SJSA1 (cell line): ENCODE data around the gene HOXD3. TPM values are rescaled to one million over a fixed set of nuclear protein-coding genes. Genes with fewer than 3 reads are reported as not detected.

Experiments used
- DNase-seq, 2 experiments: peaks; one replicate each; pipeline ENCODE4 v3.0.0-alpha.2; 2015 to 2020; ENCODE audit warnings: low spot score in 2 of 2, low read depth in 1 of 2
- H3K27ac ChIP-seq: fragments of 250-450 bp; sonication (Bioruptor Pico); 2 replicates; pipeline ENCODE4 v1.5.1; 2020; ENCODE audit warnings: mild to moderate bottlenecking, moderate library complexity
- H3K27me3 ChIP-seq: fragments of 250-450 bp; sonication (Bioruptor Pico); replicated peaks from 2 replicates; pipeline ENCODE4 v1.5.1; 2020; ENCODE audit warnings: mild to moderate bottlenecking, moderate library complexity
- H3K36me3 ChIP-seq: fragments of 250-450 bp; sonication (Bioruptor Pico); 2 replicates; pipeline ENCODE4 v1.5.1; 2020; ENCODE audit warnings: mild to moderate bottlenecking
- H3K4me1 ChIP-seq: fragments of 250-450 bp; sonication (Bioruptor Pico); replicated peaks from 2 replicates; pipeline ENCODE4 v1.6.1; 2021; ENCODE audit warnings: mild to moderate bottlenecking
- H3K4me3 ChIP-seq: fragments of 250-450 bp; sonication (Bioruptor Pico); 2 replicates; pipeline ENCODE4 v1.5.1; 2020; ENCODE audit warnings: mild to moderate bottlenecking
- H3K9me3 ChIP-seq: fragments of 250-450 bp; sonication (Bioruptor Pico); replicated peaks from 2 replicates; pipeline ENCODE4 v1.5.1; 2020; ENCODE audit warnings: mild to moderate bottlenecking
- total RNA-seq: library from RNA; depleted of rRNA; stranded (reverse); fragments of >200 nt; shearing (Covaris generic); gene quantifications from 2 replicates; pipeline ENCODE4 v1.2.3, GENCODE V29; 2014

HOXD3 gene
- total RNA-seq, 1 experiment from 2014 or later: 0.66 TPM

DNA sequence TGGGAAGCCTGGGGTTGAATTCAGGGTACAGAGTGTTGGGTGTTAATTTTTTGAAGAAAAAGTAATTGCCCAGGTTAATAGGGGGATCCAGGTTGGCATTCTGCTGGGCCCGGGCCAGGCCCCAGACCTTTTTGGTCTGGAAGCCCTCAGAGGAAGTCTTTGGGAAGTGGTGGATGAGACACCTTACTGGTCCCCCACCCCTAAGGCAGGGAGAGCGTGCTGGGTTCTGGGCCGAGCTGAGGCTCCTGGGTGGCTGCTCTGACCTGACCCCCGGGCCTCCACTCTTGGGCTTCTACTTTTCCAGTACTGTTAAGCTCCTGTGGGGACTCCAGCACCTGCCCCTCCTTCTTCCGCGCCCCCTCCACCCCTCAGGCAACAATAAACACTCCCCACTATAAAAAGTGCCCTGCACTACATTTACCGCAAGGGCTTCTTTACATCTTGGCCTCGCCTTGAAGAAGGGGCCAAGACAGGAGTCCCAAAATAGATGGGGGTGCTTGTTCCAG lies 753 bp upstream of the HOXD3 start:
- Histone ChIP-seq H3K4me1 (no peaks in the 10 kb centered on the region), H3K36me3 (peaks cover 14% of the 10 kb centered on the region; the same call in 1 of the 2 replicates), H3K27me3 (no peaks in the 10 kb centered on the region), H3K9me3 (no peaks in the 10 kb centered on the region), H3K4me3 (no peak overlapping the region), H3K27ac (no peak overlapping the region)
- peak in 1 of 2 experiments; percentile 22 for DNase-seq

DNA sequence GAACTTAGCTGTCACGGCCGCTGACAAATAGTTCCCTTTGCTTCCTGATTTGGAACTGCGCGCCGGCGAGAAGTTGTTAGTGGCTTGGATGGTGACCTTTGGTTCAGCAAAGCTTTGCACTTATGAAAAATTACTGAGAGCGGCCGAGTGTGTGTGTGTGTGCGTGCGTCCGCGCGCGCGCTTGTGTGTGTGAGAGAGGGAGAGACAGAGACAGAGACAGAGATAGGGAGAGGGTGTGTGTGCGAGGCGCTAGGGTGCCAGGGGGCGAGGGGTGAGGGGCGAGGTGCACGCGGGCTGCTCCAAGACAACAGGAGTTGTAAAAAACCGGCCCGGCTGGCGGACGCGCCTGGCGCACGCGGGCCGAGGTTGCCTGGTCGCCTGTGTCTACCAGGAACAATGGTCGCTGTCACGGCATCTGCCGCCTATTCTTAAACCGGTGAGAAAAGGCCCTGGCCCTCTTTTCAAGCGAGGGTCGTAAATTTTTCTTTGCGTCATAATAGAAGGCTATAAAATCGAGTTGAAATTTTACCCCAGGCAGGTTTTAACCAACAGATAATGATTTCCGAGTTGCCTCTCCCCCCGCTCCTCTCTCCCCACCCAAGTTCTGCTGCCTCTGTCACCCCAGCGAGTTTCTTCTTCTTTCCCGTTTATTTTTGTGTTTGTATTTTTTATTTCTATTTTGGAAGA lies 535 bp downstream of the HOXD3 start:
- peak in 1 of 2 experiments; percentile 37 for DNase-seq
- H3K9me3 ChIP-seq: no peaks in the 10 kb centered on the region
- no peak overlapping the region for H3K27ac ChIP-seq
- H3K27me3 ChIP-seq: no peaks in the 10 kb centered on the region
- H3K4me1 ChIP-seq: no peaks in the 10 kb centered on the region
- peaks cover 11% of the 10 kb centered on the region; the same call in 1 of the 2 replicates for H3K36me3 ChIP-seq
- no peak overlapping the region for H3K4me3 ChIP-seq

DNA sequence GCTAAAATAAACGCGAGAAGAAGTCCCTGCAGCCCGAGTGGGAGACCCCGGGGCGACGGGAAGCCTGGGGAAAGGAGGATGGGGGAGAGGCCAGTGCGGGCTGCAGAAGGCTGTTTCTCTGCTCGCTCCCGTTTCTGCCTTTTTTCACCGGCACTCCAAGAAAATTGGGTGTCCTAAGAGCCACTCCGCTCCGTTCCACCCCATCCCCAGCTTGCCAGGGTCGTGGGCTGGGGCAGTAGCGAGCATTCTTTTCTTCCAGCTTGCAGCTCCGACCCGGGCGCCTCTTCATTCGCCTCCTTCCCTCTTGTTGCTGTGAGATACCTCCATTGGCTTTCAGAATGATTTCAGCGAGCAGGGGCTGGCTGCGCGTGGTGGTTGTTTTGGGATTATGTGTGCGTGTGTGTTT lies 1.1 kb downstream of the HOXD3 start:
- Histone ChIP-seq H3K27me3 (no peaks in the 10 kb centered on the region), H3K4me1 (no peaks in the 10 kb centered on the region), H3K4me3 (no peak overlapping the region), H3K9me3 (no peaks in the 10 kb centered on the region), H3K27ac (no peak overlapping the region), H3K36me3 (peaks cover 10% of the 10 kb centered on the region; the same call in 1 of the 2 replicates)
- DNase-seq: peak in 1 of 2 experiments; percentile 20

DNA sequence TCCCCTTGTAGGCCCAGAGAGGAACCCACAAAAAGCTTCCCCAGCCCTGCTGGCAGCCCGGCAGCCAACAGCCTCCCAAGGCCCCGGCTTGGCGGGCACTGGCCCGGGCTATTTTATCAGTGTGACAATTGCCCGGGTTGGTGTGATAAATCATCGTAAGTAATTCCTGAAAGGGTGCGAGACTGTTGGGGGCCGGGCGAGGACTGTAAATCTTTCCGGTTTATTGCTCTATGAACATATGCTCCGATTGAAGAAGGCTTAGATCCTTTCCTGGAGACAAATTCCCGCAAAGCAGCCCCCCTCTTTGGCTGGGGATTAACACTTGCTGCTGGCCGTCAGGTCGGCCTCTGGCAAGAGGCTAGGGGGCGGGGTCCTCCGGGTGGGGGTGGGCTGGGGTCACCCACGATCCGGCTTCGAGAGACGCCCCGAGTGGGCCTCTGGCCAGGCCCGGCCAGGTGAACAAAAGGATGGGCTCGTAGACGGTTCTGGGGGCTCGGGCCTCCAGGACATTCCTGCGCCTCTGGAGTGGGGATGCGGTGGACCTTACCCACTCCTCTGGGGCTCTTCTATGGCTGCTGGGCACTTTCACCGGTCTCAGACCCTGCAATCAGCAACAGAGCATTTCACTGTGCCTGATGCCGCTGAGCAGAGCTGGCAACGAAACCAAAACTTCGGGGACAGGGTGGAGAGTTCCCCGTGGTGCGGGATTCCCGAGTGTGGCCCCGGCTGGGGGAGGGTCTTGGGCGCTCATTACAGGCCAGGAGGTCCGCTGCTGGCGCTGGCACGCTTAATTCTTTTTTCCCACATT lies 2.0 kb downstream of the HOXD3 start:
- DNase-seq: no peak
- H3K36me3 ChIP-seq: peaks cover 10% of the 10 kb centered on the region; the same call in 1 of the 2 replicates
- no peak overlapping the region for H3K27ac ChIP-seq
- no peaks in the 10 kb centered on the region for H3K4me1 ChIP-seq
- no peaks in the 10 kb centered on the region for H3K27me3 ChIP-seq
- no peaks in the 10 kb centered on the region for H3K9me3 ChIP-seq
- no peak overlapping the region for H3K4me3 ChIP-seq

DNA sequence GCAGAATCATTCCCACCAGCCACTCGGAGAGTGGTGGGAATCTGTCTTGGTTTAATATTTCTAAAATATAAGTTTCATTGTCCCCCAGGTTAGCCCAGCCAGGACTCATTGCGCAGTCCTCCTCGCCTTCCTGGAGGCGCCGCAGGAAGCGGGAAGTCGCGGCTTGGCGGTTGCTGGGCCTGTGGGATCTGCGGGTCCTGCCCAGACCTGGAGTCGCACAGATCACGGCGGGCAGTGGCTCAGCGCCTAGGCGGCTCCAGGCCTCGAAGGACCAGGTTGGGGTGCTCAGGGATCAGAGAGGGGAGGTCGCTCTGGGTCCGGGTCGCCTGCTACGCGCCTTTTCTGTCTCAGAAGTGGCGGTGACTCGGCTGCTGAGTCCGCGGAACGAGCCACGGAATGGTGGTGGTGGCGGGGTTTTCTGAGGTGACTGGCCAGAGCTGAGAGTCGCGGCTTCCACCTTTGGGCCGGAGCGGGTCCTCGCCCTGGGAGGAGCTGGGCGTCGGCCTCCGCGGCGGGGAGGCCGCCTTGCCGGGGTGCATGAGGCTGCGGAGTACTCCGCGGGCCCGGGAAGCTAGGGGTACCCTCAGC lies 2.6 kb downstream of the HOXD3 start:
- Histone ChIP-seq H3K27me3 (no peaks in the 10 kb centered on the region), H3K4me3 (no peak overlapping the region), H3K9me3 (no peaks in the 10 kb centered on the region), H3K36me3 (peaks cover 8% of the 10 kb centered on the region; the same call in 1 of the 2 replicates), H3K27ac (no peak overlapping the region), H3K4me1 (no peaks in the 10 kb centered on the region)
- DNase-seq: no peak

DNA sequence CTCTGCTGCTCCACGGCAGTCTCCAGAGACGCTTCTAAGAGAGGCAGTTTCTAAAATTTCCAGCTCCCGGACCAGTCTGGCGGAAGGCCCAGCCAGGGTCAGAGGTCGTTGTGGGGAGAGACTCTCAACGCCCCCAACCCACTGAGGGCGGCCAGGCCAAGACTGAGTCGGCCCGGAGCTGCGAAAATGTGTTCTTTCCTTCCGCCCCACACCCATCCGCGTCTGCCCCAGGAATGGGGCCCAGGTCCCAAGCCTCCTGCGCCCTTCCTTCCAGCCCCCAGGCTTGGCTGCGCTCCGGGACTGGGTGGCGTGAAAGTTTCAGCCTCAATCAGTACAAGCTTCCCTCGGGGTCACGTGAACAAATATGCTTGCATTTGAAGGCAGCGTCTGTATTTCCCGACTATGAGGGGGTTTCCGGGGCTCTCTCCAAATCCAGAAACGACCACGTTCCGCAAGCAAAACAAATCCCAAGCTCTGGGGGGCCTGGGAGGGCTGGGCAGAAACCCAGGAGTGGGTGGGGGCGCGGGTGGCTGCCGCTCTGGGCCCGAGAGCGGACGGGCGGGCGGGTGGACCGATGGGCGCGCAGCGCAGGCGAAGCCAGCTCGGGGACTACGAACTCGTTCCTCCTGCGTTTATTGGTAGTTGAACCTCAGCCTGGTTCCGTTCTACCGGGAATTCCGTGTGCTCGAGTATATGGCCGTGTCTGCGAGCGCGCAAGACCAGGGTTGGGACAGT lies 3.3 kb downstream of the HOXD3 start:
- Histone ChIP-seq H3K4me3 (no peak overlapping the region), H3K9me3 (no peaks in the 10 kb centered on the region), H3K36me3 (peaks cover 2% of the 10 kb centered on the region; the same call in 1 of the 2 replicates), H3K27ac (no peak overlapping the region), H3K4me1 (no peaks in the 10 kb centered on the region), H3K27me3 (no peaks in the 10 kb centered on the region)
- no peak for DNase-seq

DNA sequence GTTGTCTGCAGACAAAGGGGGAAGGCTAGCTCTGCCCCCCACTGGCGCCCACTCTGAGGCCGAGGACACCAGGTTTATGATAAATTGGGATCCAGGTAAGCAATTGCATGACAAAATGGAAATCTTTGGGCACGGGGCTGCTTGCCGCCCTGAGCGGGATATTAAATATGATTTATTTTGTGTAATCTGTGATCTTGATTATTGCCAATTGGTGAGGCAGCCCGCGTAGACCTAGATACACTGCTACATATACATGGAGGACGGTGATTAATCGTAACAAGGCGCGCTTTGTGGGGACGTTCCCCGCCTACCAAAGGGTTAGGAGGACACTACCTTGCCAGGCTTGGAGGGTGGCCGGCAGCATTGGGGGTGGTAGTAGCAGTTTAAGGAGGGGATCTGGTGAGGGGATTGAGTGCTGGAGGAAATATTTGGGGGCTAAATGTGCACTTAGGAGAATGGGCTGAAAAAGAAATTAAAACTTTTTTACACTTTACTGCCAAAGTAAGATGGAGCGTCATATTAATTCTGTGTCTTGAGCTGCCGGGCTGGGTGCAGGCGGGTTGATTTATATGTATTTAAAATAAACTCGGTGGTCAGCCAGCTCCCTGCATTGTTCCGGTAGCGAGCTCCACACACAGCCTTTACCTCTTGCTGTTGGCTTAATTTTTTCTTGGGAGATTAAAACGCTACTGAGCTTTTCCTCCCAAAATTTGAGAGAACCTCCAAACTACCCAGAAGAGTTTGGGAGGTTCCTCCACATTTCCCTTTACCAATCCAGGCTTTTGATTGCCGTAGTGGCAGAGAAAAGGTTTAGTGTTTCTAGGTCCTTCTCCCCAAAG lies 4.1 kb downstream of the HOXD3 start:
- no peak for DNase-seq
- H3K4me3 ChIP-seq: no peak overlapping the region
- H3K9me3 ChIP-seq: no peaks in the 10 kb centered on the region
- no peaks in the 10 kb centered on the region for H3K4me1 ChIP-seq
- no peak overlapping the region for H3K27ac ChIP-seq
- H3K27me3 ChIP-seq: no peaks in the 10 kb centered on the region
- no peaks in the 10 kb centered on the region for H3K36me3 ChIP-seq

DNA sequence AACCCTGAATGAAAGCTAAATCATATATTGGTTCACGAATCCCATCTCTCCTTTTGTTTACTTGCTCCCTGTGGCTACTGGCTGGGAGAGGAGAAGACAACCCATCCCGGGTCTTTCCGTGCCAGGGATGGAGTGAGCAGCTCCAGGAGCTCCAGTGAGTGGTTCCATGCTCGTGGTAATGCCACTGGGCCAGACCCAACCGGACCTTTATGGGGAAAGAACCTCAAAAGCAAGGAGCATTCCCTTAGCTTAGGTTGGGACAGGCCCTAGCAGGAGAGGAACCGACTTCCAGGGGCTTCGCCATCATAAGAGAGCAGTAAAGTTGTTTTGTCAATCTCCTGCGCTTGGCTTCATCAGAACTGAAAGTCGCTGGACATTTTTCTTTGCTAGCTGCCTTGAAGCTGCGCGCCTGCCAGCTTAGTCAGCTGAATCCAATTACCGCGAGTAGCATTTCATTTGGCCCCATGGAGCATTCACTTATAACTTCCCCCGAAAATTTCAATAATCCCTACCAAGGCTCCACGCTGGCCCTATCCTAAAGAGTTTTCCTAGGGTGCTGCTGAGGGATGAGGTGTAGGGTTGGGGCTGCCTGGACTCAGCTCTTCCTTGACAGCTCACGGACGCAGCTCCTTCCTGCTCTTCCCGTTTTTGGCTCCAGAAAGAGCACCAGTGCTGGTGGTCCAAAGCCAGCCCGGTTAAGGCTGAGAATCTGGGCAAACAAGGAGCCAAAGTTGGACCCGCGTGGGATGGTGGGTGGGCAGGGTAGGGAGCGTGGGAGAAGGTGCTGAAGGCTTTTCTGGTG lies 4.9 kb downstream of the HOXD3 start:
- DNase-seq: no peak
- no peaks in the 10 kb centered on the region for H3K9me3 ChIP-seq
- no peak overlapping the region for H3K27ac ChIP-seq
- no peaks in the 10 kb centered on the region for H3K27me3 ChIP-seq
- H3K4me3 ChIP-seq: no peak overlapping the region
- H3K36me3 ChIP-seq: no peaks in the 10 kb centered on the region
- H3K4me1 ChIP-seq: no peaks in the 10 kb centered on the region

DNA sequence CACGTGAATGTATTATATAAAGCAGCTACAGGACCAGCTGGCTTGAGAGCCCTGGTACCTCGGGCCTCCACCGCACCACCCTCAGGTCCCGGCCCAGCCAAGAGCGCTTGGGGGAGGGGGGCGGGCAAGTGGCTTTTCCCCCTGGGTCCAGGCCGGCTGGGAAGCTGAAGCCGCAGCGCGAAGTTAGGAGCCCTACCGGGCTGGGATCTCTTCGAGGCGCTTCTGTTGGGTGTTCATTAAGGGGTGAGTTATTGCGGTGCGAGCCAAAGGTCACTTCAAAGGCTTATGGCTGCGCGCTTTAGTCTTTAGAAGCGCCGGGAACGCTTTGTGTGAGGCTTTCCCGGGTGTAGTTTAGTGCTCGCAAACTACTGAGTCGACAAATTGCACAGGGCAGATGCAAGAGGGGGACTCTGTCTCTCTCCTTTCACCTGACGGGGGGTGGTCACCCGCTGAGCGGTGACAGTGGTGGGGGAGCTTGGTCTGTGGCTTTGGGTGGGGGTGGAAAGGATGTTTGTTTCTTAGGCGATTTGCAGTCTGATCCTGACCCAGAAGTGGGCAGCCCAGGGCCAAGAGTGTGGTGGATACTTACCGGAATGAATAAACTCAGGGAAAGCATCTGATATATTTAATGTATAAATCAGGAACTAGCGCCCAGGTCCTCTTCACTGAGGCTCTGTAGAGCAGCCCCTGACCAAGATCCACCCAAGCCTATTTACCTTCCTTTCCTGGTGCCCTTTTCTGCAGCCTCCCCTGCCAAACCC lies 6.0 kb downstream of the HOXD3 start:
- Histone ChIP-seq H3K36me3 (no peaks in the 10 kb centered on the region), H3K4me3 (no peak overlapping the region), H3K27ac (no peak overlapping the region), H3K9me3 (no peaks in the 10 kb centered on the region), H3K4me1 (no peaks in the 10 kb centered on the region), H3K27me3 (no peaks in the 10 kb centered on the region)
- no peak for DNase-seq

DNA sequence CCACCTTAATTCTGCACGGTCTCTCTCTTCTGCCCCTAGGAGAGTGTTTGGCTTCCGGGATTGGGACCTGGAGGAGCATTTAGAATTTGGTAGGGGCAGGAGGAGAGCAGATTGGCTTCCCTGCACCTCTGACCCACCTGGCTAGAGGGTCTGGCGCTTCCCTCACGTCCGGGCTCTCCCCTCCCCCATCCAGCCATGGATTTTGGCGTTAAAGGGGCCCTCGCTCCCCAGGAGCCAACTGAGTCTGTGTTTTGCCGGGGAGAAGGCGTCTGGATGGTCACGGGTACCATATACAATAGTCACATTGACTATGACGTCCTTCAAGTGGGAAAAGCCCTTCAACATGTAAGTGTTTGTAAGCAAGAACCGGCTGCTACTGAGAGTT lies 6.6 kb downstream of the HOXD3 start:
- Histone ChIP-seq H3K4me3 (no peak overlapping the region), H3K36me3 (no peaks in the 10 kb centered on the region), H3K9me3 (no peaks in the 10 kb centered on the region), H3K27me3 (no peaks in the 10 kb centered on the region), H3K4me1 (no peaks in the 10 kb centered on the region), H3K27ac (no peak overlapping the region)
- DNase-seq: no peak

DNA sequence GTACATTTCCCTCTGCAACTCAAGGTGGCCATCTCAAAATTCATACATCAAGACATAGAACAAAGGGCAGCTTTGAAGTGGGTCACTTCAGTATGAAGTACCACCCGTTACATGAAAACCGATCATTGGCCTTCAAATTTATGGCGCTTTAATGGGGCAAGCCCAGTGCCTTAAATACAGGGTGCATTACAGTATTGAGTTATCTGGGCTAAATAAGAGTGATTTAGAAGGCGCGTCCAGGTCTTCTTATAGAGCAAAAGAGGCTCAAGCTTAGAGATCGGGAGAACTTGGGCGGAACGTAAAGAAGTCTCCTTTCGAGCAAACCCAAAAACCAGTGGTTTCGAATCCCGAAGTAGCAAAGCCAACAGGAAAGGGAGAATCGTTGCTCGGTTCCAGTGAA lies 7.1 kb downstream of the HOXD3 start:
- Histone ChIP-seq H3K36me3 (no peaks in the 10 kb centered on the region), H3K27me3 (no peaks in the 10 kb centered on the region), H3K4me1 (no peaks in the 10 kb centered on the region), H3K9me3 (no peaks in the 10 kb centered on the region), H3K4me3 (no peak overlapping the region), H3K27ac (no peak overlapping the region)
- DNase-seq: no peak
